Neural cell (in vitro differentiated cells): Measurements from ENCODE around the gene ALAS1. TPM values are rescaled to one million over a fixed set of nuclear protein-coding genes. Genes with fewer than 3 reads are reported as not detected.

Experiments used
- H2AFZ ChIP-seq: fragments of 200-600, 300-800 bp; sonication (generic), shearing (Covaris generic); 2 replicates; pipeline ENCODE4 v1.6.0; 2014; ENCODE audit warnings: low read depth, mild to moderate bottlenecking, antibody characterized with exemption, low read length, moderate library complexity
- H3F3A ChIP-seq: fragments of 200-600 bp; shearing (Covaris generic); 2 replicates; pipeline ENCODE4 v1.6.1; 2016; ENCODE audit warnings: mild to moderate bottlenecking, moderate library complexity, mixed read lengths, antibody characterized with exemption, low read length; ENCODE audit not compliant: insufficient read depth, poor library complexity, severe bottlenecking
- H3K27ac ChIP-seq: fragments of 200-600, 300-800 bp; sonication (generic), shearing (Covaris generic); 2 replicates; pipeline ENCODE4 v1.5.1; 2014; ENCODE audit warnings: mild to moderate bottlenecking, low read length, moderate library complexity
- H3K27me3 ChIP-seq: fragments of 300-800, 200-600 bp; sonication (generic), shearing (Covaris generic); 2 replicates; pipeline ENCODE4 v1.6.0; 2014; ENCODE audit warnings: mild to moderate bottlenecking, low read depth, low read length, moderate library complexity; ENCODE audit not compliant: insufficient read depth
- H3K36me3 ChIP-seq: fragments of 300-800, 200-600 bp; sonication (generic), shearing (Covaris generic); 2 replicates; pipeline ENCODE4 v1.5.1; 2014; ENCODE audit warnings: mild to moderate bottlenecking, antibody characterized with exemption, low read length, moderate library complexity; ENCODE audit not compliant: insufficient read depth
- H3K4me2 ChIP-seq: fragments of 300-800, 200-600 bp; sonication (generic), shearing (Covaris generic); 2 replicates; pipeline ENCODE4 v1.6.0; 2014; ENCODE audit warnings: mild to moderate bottlenecking, low read length
- H3K4me3 ChIP-seq: fragments of 300-800, 200-600 bp; sonication (generic), shearing (Covaris generic); 2 replicates; pipeline ENCODE4 v1.5.1; 2014; ENCODE audit warnings: mild to moderate bottlenecking, low read length, moderate library complexity
- H3K79me2 ChIP-seq: fragments of 200-600 bp; shearing (Covaris generic); replicated peaks from 2 replicates; pipeline ENCODE4 v1.6.0; 2014; ENCODE audit warnings: mild to moderate bottlenecking, low read length, moderate library complexity; ENCODE audit not compliant: insufficient read depth
- H3K9ac ChIP-seq: fragments of 300-800, 200-600 bp; sonication (generic), shearing (Covaris generic); 2 replicates; pipeline ENCODE4 v1.6.1; 2016; ENCODE audit warnings: mild to moderate bottlenecking, low read length, mixed read lengths
- H3K9me2 ChIP-seq: fragments of 200-600 bp; shearing (Covaris generic); 2 replicates; pipeline ENCODE4 v1.6.1; 2016; ENCODE audit warnings: mild to moderate bottlenecking, low read length, mixed read lengths; ENCODE audit not compliant: insufficient read depth
- H3K9me3 ChIP-seq: fragments of 200-600, 300-800 bp; sonication (generic), shearing (Covaris generic); 2 replicates; pipeline ENCODE4 v1.6.1; 2016; ENCODE audit warnings: mild to moderate bottlenecking, mixed run types, low read length, moderate library complexity, mixed read lengths
- H4K20me1 ChIP-seq: fragments of 200-600 bp; shearing (Covaris generic); 2 replicates; pipeline ENCODE4 v1.6.1; 2016; ENCODE audit warnings: mild to moderate bottlenecking, mixed run types; ENCODE audit not compliant: insufficient read depth
- EP300 ChIP-seq: fragments of 450-650 bp; conservative IDR thresholded peaks from 2 replicates; pipeline ENCODE4 v1.6.1; 2014; ENCODE audit warnings: antibody characterized with exemption, mild to moderate bottlenecking, moderate library complexity; ENCODE audit not compliant: poor library complexity, severe bottlenecking
- EZH2 ChIP-seq: fragments of 200-600, 300-800 bp; shearing (Covaris generic), sonication (generic); IDR thresholded peaks from 2 replicates; pipeline ENCODE4 v1.6.1; 2014; ENCODE audit warnings: antibody characterized with exemption, low read length, borderline replicate concordance, mild to moderate bottlenecking; ENCODE audit not compliant: insufficient read depth, poor library complexity, severe bottlenecking
- MXI1 ChIP-seq: fragments of 450-650 bp; conservative IDR thresholded peaks from 2 replicates; pipeline ENCODE4 v1.6.1; 2014; ENCODE audit warnings: antibody characterized with exemption, mild to moderate bottlenecking; ENCODE audit not compliant: poor library complexity, severe bottlenecking
- POLR2AphosphoS5 ChIP-seq: IDR thresholded peaks from 2 replicates; pipeline ENCODE4 v1.6.1; 2012
- RAD21 ChIP-seq: fragments of 450-650 bp; conservative IDR thresholded peaks from 2 replicates; pipeline ENCODE4 v1.6.1; 2014; ENCODE audit warnings: antibody characterized with exemption, mild to moderate bottlenecking, moderate library complexity
- REST ChIP-seq: IDR thresholded peaks from 2 replicates; pipeline ENCODE4 v1.6.1; 2012; ENCODE audit warnings: borderline replicate concordance
- SMC3 ChIP-seq: fragments of 450-650 bp; conservative IDR thresholded peaks from 2 replicates; pipeline ENCODE4 v1.6.1; 2014; ENCODE audit warnings: antibody characterized with exemption, mild to moderate bottlenecking, moderate library complexity; ENCODE audit not compliant: poor library complexity
- TAF1 ChIP-seq: IDR thresholded peaks from 2 replicates; pipeline ENCODE4 v1.6.1; 2012; ENCODE audit warnings: low read depth
- polyA plus RNA-seq: library from polyadenylated mRNA; depleted of rRNA; stranded (reverse); fragments of >200 nt; gene quantifications from 2 replicates; pipeline ENCODE4 v1.2.3, GENCODE V29; 2014
- TF ChIP-seq, protein P1 (sequence below): fragments of 450-650 bp; IDR thresholded peaks from 2 replicates; pipeline ENCODE4 v1.5.1; 2014; ENCODE audit warnings: antibody characterized with exemption, mild to moderate bottlenecking, moderate library complexity; ENCODE audit not compliant: poor library complexity, severe bottlenecking

Gene ALAS1
- polyA plus RNA-seq, 1 donor from 2014 or later, result 66.0 TPM

GRCh38 chr3:52149726-52150125, 48.2 kb upstream of the ALAS1 start:
- Histone ChIP-seq H3K4me2 (no peak overlapping the region), H3F3A (no peaks in the 10 kb centered on the region), H3K27ac (no peak overlapping the region), H3K27me3 (no peaks in the 10 kb centered on the region), H3K36me3 (no peaks in the 10 kb centered on the region), H3K79me2 (no peaks in the 10 kb centered on the region), H3K9me2 (no peaks in the 10 kb centered on the region), H3K9ac (no peak overlapping the region), H2AFZ (no peak overlapping the region), H3K4me3 (no peak overlapping the region), H4K20me1 (no peaks in the 10 kb centered on the region), H3K9me3 (no peaks in the 10 kb centered on the region)
- TF ChIP-seq EZH2 (no peak), SMC3 (no peak), TAF1 (no peak), POLR2AphosphoS5 (no peak), EP300 (no peak), REST (no peak)

DNA sequence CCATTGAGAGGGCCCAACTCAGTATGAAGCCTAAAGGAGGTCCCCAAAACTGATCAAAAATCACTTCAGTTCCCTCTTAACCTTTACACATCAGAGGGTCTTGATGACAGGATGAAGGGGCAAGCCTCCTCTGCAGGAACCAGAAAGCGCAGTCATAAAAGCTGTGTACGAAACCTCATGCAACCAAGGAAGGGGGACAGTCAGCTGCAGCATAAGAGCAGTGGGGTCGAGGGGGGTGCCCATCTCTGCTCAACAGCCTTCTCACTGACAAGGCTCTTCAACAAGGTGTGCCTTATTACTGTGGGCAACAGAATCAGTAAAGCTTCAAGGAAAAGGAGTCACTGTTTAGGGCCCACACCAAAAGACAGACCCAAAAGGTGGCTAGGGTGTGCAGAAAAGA, 47.6 kb upstream of the ALAS1 start:
- no peak overlapping the region for H3K4me3 ChIP-seq
- no peaks in the 10 kb centered on the region for H4K20me1 ChIP-seq
- H3K27ac ChIP-seq, result no peak overlapping the region
- no peaks in the 10 kb centered on the region for H3K27me3 ChIP-seq
- H3F3A ChIP-seq, result no peaks in the 10 kb centered on the region
- H3K9me2 ChIP-seq, result no peaks in the 10 kb centered on the region
- H3K9ac ChIP-seq, result no peak overlapping the region
- no peak for TF ChIP-seq EZH2
- TF ChIP-seq MXI1, result no peak
- TF ChIP-seq SMC3, result no peak
- no peak for TF ChIP-seq REST
- TF ChIP-seq, protein P1, sequence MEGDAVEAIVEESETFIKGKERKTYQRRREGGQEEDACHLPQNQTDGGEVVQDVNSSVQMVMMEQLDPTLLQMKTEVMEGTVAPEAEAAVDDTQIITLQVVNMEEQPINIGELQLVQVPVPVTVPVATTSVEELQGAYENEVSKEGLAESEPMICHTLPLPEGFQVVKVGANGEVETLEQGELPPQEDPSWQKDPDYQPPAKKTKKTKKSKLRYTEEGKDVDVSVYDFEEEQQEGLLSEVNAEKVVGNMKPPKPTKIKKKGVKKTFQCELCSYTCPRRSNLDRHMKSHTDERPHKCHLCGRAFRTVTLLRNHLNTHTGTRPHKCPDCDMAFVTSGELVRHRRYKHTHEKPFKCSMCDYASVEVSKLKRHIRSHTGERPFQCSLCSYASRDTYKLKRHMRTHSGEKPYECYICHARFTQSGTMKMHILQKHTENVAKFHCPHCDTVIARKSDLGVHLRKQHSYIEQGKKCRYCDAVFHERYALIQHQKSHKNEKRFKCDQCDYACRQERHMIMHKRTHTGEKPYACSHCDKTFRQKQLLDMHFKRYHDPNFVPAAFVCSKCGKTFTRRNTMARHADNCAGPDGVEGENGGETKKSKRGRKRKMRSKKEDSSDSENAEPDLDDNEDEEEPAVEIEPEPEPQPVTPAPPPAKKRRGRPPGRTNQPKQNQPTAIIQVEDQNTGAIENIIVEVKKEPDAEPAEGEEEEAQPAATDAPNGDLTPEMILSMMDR, result no peak
- no peak for TF ChIP-seq POLR2AphosphoS5
- no peak for TF ChIP-seq RAD21
- no peak for TF ChIP-seq EP300
- no peak for TF ChIP-seq TAF1
- H3K4me2 ChIP-seq, result no peak overlapping the region
- H3K79me2 ChIP-seq, result no peaks in the 10 kb centered on the region
- no peak overlapping the region for H2AFZ ChIP-seq
- H3K36me3 ChIP-seq, result no peaks in the 10 kb centered on the region
- no peaks in the 10 kb centered on the region for H3K9me3 ChIP-seq
